ENCODE measurements around the gene TAGLN2. TPM values are rescaled to one million over a fixed set of nuclear protein-coding genes. Genes with fewer than 3 reads are reported as not detected.
A peak's percentile ranks its signal among the peaks of the same experiment; 100 is the strongest.

TAGLN2 gene
- total and polyA plus RNA-seq, 9 of the 15 experiments (the other 6 are each of a cell fraction or from before 2014, with no cell fraction given): 192 to 683 (median 455) TPM

- peak; percentile 90 for TF ChIP-seq PKNOX1 (IDR thresholded peaks at IDR 0.05)
- TF ChIP-seq MIER1 (IDR thresholded peaks at IDR 0.05; ENCODE audit: low read depth): no peak
- TF ChIP-seq KLF1 (tag; IDR thresholded peaks at IDR 0.05): no peak
- TF ChIP-seq STAT5B (CRISPR knock-in tag; IDR thresholded peaks at IDR 0.05): no peak
- TF ChIP-seq ZNF717 (CRISPR knock-in tag; IDR thresholded peaks at IDR 0.05): no peak
- TF ChIP-seq ZSCAN29 (IDR thresholded peaks at IDR 0.05): no peak
- TF ChIP-seq CHCHD3 (CRISPR knock-in tag; IDR thresholded peaks at IDR 0.05): no peak
- TF ChIP-seq ID3 (CRISPR knock-in tag; IDR thresholded peaks at IDR 0.05): no peak
- TF ChIP-seq ID3 (tag; IDR thresholded peaks at IDR 0.05): 0 out of 2 replicates have a peak, but pooled peaks have one; percentile 55
- TF ChIP-seq MXI1 (IDR thresholded peaks at IDR 0.05; ENCODE audit: low read depth, low read length): peak; percentile 59; the same call in 1 of the 2 replicates
- TF ChIP-seq BRD4 (IDR thresholded peaks at IDR 0.05): no peak
- TF ChIP-seq E2F8 (IDR thresholded peaks at IDR 0.05; ENCODE audit: low read depth, partially characterized antibody): no peak
- no peak for TF ChIP-seq MLLT1 (IDR thresholded peaks at IDR 0.05)
- TF ChIP-seq MCM7 (IDR thresholded peaks at IDR 0.05): no peak
Observed at GRCh38 chr1:159945483-159946241, 20.4 kb upstream of the TAGLN2 start, which contains the start of gene IGSF9 (continued).
